Stomach smooth muscle (tissue), 2 donors: ENCODE measurements around the gene RABL3.

Experiments used
- H3K27ac ChIP-seq: one replicate; pipeline ENCODE4 v1.7.0; 2013; ENCODE audit warnings: mild to moderate bottlenecking, low read length, inconsistent platforms
- H3K27me3 ChIP-seq, 2 donors: one replicate each; pipeline ENCODE4 v1.7.0; 2013; ENCODE audit warnings: low read length in 2 of 2; ENCODE audit not compliant: insufficient read depth in 2 of 2, control insufficient read depth in 1 of 2
- H3K36me3 ChIP-seq, 2 donors: one replicate each; pipeline ENCODE4 v1.7.0; 2013; ENCODE audit warnings: low read length in 2 of 2; ENCODE audit not compliant: control insufficient read depth in 2 of 2, insufficient read depth in 2 of 2
- H3K4me1 ChIP-seq: one replicate; pipeline ENCODE4 v1.7.0; 2013; ENCODE audit warnings: low read length; ENCODE audit not compliant: control insufficient read depth, insufficient read depth
- H3K4me3 ChIP-seq, 2 donors: one replicate each; pipeline ENCODE4 v1.7.0; 2013; ENCODE audit warnings: low read length in 2 of 2
- H3K9ac ChIP-seq, 2 donors: one replicate each; pipeline ENCODE4 v1.7.0; 2013; ENCODE audit warnings: low read length in 2 of 2, mild to moderate bottlenecking in 1 of 2
- H3K9me3 ChIP-seq, 2 donors: one replicate each; pipeline ENCODE4 v1.7.0; 2013; ENCODE audit warnings: low read length in 2 of 2; ENCODE audit not compliant: control insufficient read depth in 2 of 2
- donor health status: healthy.
- donor health status: Pancreatic carcinoma.

Gene RABL3

DNA sequence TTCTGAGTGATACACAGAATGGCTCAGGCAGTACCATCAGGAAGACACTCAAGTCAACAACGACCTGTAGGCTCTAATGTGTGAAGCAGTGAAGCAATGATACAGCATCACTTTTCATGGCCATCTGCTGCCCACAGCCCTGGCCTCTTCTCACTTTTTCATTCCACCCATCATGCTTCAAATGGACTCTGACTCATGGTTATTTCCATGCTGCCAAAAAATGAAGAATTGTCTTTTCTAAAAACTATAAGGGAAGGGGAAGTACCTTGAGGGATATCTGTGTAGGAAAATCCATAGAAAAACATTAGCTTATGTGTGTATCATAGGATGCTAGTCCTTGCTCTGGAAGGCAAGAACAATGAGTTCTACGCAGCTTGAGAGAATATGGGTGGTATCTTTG lies 71.7 kb downstream of the RABL3 start:
- H3K36me3 ChIP-seq: no peaks in the 10 kb centered on the region
- no peaks in the 10 kb centered on the region for H3K4me1 ChIP-seq
- H3K9ac ChIP-seq: no peak overlapping the region
- H3K9me3 ChIP-seq: no peaks in the 10 kb centered on the region
- H3K4me3 ChIP-seq: no peak overlapping the region
- no peaks in the 10 kb centered on the region for H3K27me3 ChIP-seq
- H3K27ac ChIP-seq: no peak overlapping the region

DNA sequence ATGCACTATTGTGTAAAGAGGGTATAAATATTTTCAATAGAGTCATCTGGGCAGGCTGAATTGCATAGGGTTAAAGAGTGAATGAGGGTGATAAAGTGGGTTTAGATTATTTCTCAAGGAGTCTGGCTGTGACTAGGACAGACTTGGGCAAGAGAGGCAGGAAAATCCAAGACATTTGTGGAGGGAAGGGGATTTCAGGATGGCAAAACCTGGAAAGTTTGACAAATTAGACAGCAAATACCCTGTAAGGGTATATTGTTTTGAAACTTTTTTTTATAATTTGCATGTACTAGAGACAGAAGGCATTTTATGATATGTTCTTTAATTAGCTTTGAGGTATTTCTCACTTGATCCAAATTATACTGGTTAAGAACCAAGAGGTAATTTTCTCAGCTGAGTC lies 77.4 kb downstream of the RABL3 start:
- Histone ChIP-seq H3K9ac (no peak overlapping the region), H3K9me3 (no peaks in the 10 kb centered on the region), H3K4me1 (no peaks in the 10 kb centered on the region), H3K27ac (no peak overlapping the region), H3K4me3 (no peak overlapping the region), H3K27me3 (no peaks in the 10 kb centered on the region), H3K36me3 (no peaks in the 10 kb centered on the region)

DNA sequence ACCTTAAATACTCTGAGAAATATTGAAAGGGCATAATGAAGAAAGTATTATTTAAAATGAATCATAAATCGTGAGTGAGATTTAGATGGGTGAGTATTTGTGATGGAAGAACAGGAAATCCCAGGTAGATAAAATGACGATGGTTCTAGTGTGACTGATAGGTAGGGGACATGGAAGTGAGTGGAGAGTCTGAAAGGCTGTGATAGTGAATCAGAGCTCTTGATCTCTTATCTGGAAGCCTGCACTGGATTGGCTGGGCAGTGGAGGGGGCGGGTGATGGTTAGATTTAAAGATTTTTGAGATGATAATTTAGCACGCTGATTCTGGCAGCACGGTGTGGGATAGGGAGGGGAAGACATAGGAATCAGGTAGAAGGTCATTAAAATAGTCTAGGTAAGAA lies 80.4 kb downstream of the RABL3 start:
- Histone ChIP-seq H3K27ac (no peak overlapping the region), H3K4me3 (no peak overlapping the region), H3K36me3 (no peaks in the 10 kb centered on the region), H3K27me3 (no peaks in the 10 kb centered on the region), H3K4me1 (no peaks in the 10 kb centered on the region), H3K9ac (no peak overlapping the region), H3K9me3 (no peaks in the 10 kb centered on the region)

DNA sequence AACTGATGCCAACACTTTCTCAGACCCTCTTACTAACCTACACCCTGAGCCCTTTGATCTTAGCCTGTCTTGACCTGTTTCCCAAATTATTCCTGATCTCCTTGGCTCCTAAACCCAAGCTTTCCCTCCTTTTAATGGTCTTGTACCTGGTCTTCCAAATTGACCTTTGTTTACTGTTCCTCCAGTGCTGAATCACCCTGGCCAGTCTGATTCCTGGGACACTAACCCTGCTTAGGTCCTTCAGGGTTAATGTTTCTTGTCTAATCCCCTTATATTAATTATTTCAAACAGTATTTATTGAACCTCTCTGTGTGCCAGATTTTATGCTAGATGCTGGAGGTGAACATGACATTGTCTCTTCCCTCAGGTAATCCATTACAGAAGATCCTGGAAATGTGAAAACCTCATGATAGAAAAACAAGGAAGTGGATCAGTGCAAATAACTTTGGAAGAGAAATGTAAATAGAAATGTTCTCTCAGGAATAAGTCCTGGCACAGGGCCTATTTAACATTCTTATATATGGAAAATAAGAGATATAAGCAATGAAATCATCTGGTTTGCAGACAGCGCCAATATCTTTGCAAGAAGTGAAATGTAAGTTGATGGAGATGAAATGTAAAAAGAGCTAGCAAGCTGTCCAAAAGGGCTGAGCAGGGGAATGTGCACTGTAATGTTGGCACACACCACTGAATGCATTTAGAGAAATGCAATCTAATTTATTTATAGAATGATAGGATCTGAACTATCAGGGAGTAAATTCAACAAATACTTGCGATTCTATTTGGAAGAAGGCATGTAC lies 81.0 kb downstream of the RABL3 start:
- H3K9me3 ChIP-seq: no peaks in the 10 kb centered on the region
- H3K4me3 ChIP-seq: no peak overlapping the region
- H3K27ac ChIP-seq: no peak overlapping the region
- no peak overlapping the region for H3K9ac ChIP-seq
- H3K4me1 ChIP-seq: no peaks in the 10 kb centered on the region
- no peaks in the 10 kb centered on the region for H3K36me3 ChIP-seq
- no peaks in the 10 kb centered on the region for H3K27me3 ChIP-seq

DNA sequence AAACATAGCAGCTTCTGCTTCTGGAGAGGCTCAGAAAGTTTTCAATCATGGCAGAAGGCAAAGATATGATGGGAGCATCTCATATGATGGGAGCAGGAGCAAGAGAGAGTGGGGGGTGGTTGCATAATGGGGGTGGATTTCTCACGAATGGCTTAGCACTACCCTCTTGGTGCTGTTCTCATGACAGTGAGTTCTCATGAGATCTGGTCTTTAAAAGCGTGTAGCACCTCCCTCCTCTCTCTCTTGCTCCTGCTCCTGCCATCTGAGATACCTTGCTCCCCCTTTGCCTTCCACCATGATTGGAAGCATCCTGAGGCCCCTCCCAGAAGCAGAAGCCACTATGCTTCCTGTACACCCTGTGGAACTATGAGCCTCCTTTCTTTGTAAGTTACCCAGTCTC lies 82.5 kb downstream of the RABL3 start:
- no peaks in the 10 kb centered on the region for H3K4me1 ChIP-seq
- H3K9me3 ChIP-seq: no peaks in the 10 kb centered on the region
- no peak overlapping the region for H3K27ac ChIP-seq
- no peak overlapping the region for H3K9ac ChIP-seq
- H3K4me3 ChIP-seq: no peak overlapping the region
- H3K36me3 ChIP-seq: no peaks in the 10 kb centered on the region
- H3K27me3 ChIP-seq: no peaks in the 10 kb centered on the region

DNA sequence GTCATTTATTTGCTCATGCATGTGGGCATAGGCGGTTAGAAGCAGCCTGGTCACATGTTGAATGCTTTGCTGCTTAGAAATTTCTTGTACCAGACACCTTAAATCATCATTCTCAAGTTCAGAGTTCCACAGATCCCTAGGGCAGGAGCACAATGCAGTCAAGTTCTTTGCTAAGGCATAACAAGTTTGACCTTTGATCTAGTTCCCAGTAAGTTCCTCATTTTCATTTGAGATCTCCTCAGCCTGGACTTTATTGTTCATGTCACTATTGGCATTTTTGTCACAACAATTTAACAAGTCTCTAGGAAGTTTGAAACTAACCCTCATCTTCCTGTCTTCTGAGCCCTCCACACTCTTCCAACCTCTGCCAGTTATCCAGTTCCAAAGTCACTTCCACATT lies 83.0 kb downstream of the RABL3 start:
- no peak overlapping the region for H3K27ac ChIP-seq
- no peaks in the 10 kb centered on the region for H3K4me1 ChIP-seq
- no peak overlapping the region for H3K9ac ChIP-seq
- no peak overlapping the region for H3K4me3 ChIP-seq
- H3K9me3 ChIP-seq: no peaks in the 10 kb centered on the region
- H3K36me3 ChIP-seq: no peaks in the 10 kb centered on the region
- no peaks in the 10 kb centered on the region for H3K27me3 ChIP-seq

DNA sequence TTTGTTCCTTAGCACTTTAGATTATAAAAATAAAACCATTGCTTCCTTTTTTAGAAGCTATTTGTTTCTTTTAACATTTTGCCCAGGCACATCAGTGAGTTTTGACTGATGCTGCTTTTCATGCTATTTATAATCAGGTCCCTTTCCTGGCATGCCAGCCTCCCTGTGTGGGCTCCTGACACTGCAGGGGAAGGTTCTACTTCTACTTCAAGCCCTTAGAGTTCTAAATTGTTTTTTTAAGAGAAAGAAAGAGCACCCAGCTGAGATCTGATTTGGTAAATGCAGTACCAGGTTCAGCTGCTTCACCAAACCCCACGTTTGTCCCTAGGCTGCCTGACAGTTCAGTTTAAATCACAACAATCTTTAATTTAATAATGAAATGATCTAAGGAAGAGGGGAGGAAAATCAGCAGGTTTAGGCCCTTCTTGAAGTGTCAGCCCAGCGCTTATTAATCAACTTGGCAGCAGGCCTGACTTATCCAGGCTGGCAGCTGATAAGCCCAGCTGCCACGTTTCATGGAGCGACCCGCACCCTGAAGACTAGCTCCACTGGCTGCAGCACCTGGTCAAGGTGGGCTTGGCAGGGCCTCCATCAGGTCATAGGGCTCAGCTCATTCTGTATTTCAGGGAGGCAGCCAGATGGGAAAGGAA lies 89.3 kb downstream of the RABL3 start:
- Histone ChIP-seq H3K9me3 (no peaks in the 10 kb centered on the region), H3K4me1 (peaks cover 14% of the 10 kb centered on the region), H3K36me3 (no peaks in the 10 kb centered on the region), H3K27ac (peak overlapping the region; percentile 31), H3K4me3 (no peak overlapping the region), H3K9ac (no peak overlapping the region), H3K27me3 (no peaks in the 10 kb centered on the region)

DNA sequence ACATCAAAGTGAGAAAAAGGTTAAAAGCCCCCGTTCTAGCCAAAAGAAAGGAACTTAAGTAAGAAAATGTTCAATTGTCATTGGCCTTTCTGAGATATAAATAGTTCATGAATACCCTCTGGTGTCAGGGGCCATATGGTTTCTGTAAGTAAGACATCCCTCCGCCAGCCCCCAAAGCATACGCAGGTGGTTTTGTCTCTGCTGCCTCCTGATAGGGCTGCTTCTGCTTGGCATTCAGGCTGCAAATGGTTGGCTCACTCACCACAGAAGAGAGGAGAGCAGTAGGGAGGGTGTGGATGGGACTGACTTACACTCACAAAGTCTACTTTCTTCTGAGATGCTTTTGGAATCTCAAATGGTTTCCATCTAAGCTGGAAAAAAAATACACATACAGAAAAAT lies 90.0 kb downstream of the RABL3 start:
- H3K9ac ChIP-seq: no peak overlapping the region
- H3K27me3 ChIP-seq: no peaks in the 10 kb centered on the region
- H3K36me3 ChIP-seq: no peaks in the 10 kb centered on the region
- H3K4me1 ChIP-seq: peaks cover 15% of the 10 kb centered on the region
- H3K4me3 ChIP-seq: no peak overlapping the region
- no peaks in the 10 kb centered on the region for H3K9me3 ChIP-seq
- H3K27ac ChIP-seq: peak overlapping the region; percentile 18

DNA sequence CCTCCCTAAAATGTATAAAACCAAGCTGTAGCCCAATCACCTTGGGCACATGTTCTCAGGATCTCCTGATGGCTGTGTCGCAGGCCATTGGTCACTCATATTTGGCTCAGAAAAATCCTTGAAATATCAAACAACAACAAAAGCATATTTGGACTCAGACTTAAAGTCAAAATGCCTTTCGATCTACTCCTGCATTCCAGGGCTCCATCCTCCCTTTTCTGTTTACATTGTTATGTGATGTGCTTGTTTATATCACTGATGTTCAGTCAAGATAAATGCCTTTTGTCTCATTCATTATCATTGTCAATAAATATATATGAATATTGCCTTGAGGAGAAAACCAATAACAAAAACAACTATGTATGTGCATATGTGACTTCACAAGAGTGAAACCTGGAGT lies 92.0 kb downstream of the RABL3 start:
- Histone ChIP-seq H3K9me3 (no peaks in the 10 kb centered on the region), H3K4me1 (peaks cover 21% of the 10 kb centered on the region), H3K9ac (no peak overlapping the region), H3K27ac (no peak overlapping the region), H3K27me3 (no peaks in the 10 kb centered on the region), H3K4me3 (no peak overlapping the region), H3K36me3 (no peaks in the 10 kb centered on the region)

DNA sequence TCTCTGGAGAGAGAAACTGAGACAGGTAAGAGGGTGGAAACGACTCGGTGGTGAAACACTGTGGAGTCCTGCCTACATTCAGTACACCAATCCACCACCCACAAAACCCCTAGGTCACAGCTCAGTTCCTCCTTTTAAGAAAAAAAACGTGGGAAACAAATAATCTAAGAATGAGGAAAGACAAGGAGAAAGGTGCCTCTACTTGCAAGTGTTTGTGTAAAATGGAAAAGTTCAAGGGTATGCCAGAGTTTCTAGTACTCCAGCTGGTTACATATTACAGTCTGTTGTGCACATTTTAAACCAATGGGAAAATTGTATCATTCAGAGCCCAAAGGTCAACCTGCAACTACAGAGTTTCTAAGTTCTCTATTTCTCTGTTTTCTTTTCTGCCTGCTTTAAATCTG lies 92.5 kb downstream of the RABL3 start:
- Histone ChIP-seq H3K4me1 (peaks cover 21% of the 10 kb centered on the region), H3K36me3 (no peaks in the 10 kb centered on the region), H3K27ac (no peak overlapping the region), H3K27me3 (no peaks in the 10 kb centered on the region), H3K4me3 (no peak overlapping the region), H3K9ac (no peak overlapping the region), H3K9me3 (no peaks in the 10 kb centered on the region)

DNA sequence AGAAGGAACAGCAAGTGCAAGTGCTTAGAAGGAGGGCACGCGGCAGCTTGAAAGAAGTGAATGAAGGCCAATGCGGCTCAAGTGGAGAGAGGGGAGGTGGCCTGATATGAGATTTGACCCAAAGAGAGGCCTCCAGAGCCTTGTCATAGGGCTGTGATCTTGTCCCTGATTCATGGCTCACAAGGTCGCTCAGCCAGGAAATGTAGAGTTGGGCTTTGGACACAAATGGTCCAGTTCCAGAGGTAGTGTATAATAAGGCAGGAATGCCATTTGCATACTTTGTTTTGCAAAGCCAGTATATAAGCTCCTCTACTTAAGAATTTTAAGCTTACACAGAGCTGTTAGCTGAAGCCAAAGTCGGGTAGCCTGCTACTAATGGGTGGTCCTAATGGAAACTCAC lies 94.0 kb downstream of the RABL3 start:
- no peak overlapping the region for H3K9ac ChIP-seq
- peaks cover 19% of the 10 kb centered on the region for H3K4me1 ChIP-seq
- no peak overlapping the region for H3K4me3 ChIP-seq
- no peaks in the 10 kb centered on the region for H3K36me3 ChIP-seq
- H3K9me3 ChIP-seq: no peaks in the 10 kb centered on the region
- H3K27ac ChIP-seq: no peak overlapping the region
- H3K27me3 ChIP-seq: no peaks in the 10 kb centered on the region
